NCI-H1436 (cell line): ENCODE measurements around the gene HCN2.
"Not testable (repeated sequence)": the region's sequence is repeated elsewhere in the genome, so short reads cannot be mapped to it uniquely, and the experiment has no call there.

ENCODE experiments used
- DNase-seq: peaks from one replicate; lab custom pipeline; 2025; lab: John Stamatoyannopoulos, UW

Gene HCN2

DNA sequence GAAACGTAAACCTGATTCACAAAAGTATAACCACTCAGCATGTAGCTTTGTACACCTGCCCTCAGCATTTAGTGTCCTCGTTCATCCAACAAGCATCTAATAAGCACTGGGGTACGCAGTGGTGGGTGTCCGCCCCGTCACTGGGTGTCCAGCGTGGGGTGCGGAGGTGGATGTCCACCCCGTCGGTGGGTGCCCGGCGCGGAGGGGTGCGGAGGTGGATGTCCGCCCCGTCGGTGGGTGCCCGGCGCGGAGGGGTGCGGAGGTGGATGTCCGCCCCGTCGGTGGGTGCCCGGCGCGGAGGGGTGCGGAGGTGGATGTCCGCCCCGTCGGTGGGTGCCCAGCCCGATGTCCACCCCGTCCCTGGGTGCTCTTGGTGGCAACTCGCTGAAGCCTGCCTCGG, 4.5 kb upstream of the HCN2 start:
- not testable (repeated sequence) for DNase-seq

GRCh38 chr19:585551-586110, 4.0 kb upstream of the HCN2 start:
- no peak for DNase-seq

DNA sequence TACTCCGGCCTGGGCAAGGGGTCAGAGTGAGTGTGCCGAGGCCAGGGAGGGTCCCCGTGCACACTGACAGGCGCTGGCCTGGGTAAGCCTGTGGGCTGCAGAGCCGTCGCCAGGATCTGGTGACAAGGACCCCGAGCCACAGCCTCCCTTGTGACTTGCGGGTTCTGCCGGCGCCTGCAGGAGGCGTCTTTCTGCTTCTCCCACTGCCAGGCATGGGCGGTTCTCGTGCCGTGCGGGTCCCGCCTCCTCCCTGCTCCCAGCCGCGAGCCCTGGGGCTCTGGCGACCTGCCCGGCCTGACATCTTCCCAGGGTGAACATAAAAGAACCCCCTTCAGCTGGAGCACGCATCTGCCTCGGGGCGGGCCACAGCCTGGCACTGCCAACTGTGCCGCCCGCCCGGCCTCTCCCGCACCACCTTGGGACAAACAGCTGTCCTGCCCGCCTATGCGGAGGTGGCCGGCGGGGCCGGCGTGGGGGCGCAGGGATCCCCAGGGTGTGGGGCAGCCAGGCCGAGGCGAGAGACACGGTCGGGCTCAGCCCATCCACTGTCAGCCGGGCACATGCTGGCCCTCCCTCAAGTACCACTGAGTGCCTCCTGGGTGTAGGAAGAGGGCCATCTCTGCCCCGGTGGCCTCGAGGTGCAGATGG, 1.5 kb upstream of the HCN2 start:
- peak; percentile 92 for DNase-seq

DNA sequence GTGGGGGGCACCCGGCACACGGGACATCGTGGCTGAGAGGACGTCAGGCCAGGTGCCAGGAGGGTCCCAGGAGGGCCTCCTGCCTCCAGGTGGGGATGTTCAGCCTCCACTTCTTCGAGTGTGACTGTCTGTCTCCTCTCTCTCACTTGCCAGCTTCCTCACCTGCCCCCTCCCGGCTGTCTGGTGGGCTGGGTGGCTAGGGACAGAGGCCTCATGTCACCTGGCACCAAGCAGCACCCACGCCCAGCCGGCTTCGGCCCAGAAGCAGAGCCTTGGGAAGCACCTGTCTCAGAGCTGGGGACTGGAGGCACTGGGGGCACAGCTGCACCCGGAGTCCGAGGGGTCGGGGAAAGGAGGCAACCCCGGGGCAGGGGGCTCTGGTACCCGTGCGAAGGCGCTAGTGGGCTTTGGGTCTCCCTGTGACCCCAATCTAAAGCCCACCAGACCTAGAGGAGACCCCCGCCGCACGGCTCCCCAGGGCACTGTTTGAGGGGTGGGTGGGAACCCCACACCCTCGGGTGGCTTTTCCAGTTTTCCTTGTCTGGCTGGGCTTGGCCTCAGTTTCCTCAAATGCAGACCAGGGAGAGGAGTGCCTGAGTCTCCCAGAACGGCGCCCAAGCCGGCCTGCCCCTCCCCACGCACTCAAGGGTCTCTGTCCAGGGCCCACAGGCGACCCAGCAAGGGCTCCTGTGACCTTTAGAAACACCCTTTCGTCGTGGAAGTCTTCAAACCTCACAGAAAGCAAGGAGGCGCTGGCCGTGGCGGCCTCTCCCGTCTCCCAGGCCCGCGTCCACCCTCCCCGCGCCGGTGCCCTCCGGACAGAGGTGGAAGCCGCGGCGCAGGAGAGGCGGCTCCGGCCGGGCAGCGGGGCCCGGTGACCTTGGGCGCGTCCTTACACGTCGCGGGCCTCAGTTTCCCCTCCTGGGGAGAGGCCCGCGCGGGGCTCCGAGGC, 664 bp upstream of the HCN2 start:
- peak; percentile 47 for DNase-seq

DNA sequence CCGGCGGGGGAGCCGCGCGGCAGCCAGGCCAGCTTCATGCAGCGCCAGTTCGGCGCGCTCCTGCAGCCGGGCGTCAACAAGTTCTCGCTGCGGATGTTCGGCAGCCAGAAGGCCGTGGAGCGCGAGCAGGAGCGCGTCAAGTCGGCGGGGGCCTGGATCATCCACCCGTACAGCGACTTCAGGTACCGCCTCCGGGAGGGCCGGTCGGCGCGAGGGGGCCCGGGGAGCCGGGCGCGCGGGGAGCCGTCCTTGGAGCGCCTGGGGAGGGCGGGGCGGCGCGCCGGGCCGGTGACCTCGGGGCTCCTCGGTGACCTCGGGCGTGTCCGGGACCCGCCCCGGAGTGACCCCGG, 690 bp downstream of the HCN2 start:
- no peak for DNase-seq

DNA sequence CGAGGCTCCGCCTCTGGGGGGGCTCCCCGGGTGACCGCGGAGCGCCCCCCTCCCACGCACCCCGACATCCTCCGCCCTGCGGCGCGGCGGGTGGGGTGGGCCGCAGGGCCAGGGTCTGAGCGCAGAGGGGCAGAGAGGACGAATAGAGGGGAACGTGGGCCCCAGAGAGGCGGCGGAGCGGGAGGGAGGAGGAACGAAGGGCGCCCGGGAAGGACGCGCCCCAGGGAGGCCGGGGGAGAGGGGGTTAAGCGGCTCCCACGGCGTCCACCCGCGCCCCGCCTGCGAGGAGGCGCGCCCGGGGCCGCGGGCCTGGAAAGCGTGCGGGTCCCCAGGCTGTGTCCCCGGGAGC, 1.0 kb downstream of the HCN2 start:
- DNase-seq = no peak

GRCh38 chr19:591099-591958, 1.6 kb downstream of the HCN2 start:
- no peak for DNase-seq

GRCh38 chr19:592101-592500, 2.4 kb downstream of the HCN2 start:
- DNase-seq = no peak

GRCh38 chr19:593055-593454, 3.4 kb downstream of the HCN2 start:
- DNase-seq = no peak

- no peak for DNase-seq
Measured at GRCh38 chr19:593505-593904, 3.8 kb downstream of the HCN2 start.

DNA sequence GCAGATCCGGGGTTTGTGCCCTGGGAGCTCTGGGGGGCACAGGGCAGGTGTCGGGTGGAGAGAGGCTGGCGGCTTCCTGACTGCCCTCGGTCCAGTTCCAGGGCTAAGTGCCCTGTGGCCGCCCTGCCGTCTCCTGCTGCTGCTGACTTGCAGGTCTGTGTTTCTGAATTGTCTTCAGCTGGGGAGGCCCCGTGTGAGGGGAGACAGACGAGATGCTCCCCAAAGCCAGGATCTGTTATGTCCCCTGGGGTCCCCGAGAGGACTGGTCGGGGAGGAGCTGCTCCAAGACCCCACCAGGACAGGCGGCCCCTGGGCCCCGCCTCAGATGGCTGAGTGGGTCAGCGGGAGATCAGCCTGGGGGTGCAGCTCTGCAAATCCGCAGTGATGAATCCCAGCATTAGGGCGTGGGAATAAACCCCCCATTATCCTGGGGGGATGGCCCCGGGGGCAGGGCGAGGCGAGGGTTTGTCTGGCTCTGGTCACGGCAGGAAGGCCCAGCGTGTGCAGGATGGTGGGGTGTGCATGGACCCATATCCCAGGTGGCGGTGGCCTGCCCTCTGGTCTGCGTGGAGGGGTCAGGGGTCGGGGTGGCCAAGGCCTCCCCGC, 4.7 kb downstream of the HCN2 start:
- DNase-seq = no peak

DNA sequence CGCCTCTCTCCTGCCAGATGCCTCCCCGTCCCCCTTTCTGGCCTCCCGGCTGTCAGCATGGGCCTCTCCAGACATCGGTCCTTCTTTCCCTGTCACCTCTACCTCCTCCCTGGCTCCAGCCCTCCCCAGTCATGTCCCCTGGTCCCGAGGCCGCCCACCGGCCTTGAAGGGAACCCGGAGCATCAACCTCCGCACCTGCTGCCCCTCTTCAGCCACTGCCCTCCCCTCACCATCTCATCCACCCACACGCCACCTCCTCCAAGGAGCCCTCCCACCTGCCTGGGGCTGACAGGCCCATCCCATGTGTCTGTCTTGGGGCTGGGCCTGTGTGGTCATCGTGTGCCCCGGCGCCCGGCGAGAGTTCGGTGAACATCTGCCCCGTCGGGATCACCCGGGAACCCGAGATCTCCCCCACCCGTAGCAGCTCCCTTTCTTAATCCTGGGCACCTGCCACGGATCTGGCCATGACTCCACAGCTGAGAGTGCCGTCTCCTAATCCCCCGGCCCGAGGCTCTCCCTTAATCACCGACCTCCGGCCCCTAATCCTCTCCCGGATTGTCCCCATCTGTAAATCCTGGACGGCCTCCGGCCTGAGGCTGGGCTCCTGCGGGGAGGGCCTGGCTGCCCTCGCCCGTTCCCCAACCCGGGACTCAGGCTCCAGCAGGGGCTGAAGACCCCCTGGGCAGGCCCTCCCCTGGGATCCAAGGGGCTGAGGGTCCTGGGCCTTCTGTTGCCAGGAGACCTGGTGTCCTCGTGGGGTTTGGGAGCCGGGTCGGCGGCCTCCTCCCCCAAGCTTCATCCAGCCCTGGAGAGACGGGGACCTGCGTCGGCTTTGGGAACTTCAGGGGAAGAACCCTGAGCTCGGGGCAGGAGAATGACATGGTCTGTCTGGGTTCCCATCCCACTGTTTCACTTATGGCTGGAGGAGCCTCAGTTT, 5.9 kb downstream of the HCN2 start:
- no peak for DNase-seq

DNA sequence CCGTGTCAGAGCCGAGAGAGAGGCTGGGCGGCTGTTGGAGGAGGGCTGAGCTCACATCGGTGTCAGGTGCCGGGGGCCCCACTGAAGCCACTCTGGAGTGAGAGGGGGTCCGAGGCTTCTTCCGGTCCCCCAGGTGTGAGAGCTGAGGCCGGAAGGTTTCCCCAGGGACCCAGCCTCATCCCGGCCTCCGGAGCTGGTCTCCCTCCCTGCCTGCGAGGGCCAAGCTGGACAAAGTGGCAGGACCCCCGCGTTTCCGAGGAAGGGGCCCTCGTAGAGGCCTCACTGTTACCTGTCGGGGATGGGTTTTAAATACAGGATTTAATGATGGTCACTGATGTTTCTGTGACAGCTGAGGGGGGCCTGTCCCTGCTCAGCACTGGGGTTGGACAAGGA, 6.6 kb downstream of the HCN2 start:
- no peak for DNase-seq

DNA sequence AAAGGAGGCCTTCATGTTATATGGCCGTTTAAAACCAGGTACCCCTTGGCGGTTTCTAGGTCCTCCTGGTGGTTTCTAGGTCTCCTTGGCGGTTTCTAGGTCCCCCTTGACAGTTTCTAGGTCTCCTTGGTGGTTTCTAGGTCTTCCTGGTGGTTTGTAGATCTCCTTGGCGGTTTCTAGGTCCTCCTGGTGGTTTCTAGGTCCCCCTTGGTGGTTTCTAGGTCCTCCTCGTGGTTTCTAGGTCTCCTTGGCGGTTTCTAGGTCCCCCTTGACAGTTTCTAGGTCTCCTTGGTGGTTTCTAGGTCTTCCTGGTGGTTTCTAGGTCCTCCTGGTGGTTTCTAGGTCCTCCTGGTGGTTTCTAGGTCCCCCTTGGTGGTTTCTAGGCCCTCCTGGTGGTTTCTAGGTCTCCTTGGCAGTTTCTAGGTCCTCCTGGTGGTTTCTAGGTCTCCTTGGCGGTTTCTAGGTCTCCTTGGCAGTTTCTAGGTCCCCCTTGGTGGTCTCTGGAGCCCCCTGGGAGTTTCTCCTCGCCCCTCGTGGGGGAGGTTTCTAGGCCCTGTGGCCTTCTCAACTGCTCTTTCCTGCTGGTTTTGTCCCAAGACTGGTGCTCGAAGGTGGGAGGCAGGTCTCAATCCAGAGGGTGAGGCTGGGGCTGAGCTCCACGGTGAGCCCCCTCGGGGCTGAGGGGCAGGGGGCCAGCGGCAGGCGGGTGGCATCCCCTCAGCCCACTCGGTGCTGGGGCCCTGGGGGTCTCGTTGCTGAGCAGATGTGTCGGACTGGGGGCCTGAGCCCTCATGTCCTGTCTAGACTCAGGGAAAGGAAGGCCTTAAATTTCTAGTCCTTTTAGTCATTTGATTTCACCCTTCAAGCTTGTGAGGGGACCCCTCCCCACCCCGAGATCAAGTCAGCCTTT, 8.0 kb downstream of the HCN2 start:
- DNase-seq = no peak

GRCh38 chr19:601310-601709, 11.6 kb downstream of the HCN2 start:
- DNase-seq = no peak

GRCh38 chr19:601790-602189, 12.1 kb downstream of the HCN2 start:
- no peak for DNase-seq

DNA sequence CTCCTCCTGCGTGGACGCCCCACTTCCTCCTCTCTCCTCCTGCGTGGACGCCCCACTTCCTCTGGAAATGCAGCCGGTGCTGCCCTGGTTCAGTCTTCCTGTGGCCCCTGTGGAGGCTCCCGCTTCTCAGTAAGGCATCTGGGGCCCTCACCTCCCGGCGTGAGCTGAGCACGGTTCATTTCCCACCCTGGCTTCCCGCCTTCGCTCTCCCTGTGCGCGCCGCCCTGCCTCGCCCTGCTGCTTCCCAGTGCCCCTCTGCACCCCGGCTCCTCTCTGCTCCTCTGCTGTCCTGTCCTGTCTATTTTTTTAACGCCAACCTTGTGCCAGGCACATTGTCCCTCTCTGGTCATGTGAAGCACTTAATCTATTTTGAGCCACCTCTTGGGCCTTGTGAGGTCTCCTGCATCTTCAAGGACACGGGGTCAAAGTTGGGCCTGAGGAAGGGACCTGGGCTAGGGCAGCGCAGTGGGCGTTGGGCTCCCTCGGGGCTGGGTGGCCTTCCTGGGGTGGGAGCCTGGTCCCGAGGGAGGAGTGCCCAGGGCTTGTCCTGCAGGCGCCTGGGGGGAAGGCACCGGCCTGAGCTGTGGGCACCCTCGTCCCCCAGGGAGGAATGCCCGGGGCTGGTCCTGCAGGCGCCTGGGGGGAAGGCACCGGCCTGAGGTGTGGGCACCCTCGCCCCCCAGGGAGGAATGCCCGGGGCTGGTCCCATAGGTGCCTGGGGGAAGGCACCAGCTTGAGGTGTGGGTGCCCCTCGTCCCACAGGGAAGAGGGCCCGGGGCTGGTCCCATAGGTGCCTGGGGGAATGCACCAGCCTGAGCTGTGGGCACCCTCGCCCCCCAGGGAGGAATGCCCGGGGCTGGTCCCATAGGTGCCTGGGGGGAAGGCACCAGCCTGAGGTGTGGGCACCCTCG, 13.0 kb downstream of the HCN2 start:
- DNase-seq = no peak

DNA sequence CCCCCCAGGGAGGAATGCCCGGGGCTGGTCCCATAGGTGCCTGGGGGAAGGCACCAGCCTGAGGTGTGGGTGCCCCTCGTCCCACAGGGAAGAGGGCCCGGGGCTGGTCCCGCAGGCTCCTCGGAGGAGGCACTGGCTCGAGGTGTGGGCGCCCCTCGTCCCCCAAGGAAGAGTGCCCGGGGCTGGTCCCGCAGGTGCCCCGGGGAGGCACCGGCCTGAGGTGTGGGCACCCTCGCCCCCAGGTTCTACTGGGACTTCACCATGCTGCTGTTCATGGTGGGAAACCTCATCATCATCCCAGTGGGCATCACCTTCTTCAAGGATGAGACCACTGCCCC, 13.6 kb downstream of the HCN2 start:
- not testable (repeated sequence) for DNase-seq

DNA sequence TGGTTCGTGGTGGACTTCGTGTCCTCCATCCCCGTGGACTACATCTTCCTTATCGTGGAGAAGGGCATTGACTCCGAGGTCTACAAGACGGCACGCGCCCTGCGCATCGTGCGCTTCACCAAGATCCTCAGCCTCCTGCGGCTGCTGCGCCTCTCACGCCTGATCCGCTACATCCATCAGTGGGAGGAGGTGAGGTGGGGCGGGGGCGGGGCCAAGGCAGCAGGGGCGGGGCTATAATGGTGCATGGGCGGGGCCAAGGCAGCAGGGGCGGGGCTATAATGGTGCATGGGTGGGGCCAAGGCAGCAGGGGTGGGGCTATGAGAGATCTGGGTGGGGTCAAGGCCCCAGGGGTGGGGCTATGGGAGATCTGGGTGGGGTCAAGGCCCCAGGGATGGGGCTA, 14.1 kb downstream of the HCN2 start:
- DNase-seq = not testable (repeated sequence)
